NCI-H345 (cell line): ENCODE measurements around the gene PSMG2.

Source experiments
- DNase-seq: peaks from one replicate; lab custom pipeline; 2025; lab: John Stamatoyannopoulos, UW

The PSMG2 gene, protein sequence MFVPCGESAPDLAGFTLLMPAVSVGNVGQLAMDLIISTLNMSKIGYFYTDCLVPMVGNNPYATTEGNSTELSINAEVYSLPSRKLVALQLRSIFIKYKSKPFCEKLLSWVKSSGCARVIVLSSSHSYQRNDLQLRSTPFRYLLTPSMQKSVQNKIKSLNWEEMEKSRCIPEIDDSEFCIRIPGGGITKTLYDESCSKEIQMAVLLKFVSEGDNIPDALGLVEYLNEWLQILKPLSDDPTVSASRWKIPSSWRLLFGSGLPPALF

DNA sequence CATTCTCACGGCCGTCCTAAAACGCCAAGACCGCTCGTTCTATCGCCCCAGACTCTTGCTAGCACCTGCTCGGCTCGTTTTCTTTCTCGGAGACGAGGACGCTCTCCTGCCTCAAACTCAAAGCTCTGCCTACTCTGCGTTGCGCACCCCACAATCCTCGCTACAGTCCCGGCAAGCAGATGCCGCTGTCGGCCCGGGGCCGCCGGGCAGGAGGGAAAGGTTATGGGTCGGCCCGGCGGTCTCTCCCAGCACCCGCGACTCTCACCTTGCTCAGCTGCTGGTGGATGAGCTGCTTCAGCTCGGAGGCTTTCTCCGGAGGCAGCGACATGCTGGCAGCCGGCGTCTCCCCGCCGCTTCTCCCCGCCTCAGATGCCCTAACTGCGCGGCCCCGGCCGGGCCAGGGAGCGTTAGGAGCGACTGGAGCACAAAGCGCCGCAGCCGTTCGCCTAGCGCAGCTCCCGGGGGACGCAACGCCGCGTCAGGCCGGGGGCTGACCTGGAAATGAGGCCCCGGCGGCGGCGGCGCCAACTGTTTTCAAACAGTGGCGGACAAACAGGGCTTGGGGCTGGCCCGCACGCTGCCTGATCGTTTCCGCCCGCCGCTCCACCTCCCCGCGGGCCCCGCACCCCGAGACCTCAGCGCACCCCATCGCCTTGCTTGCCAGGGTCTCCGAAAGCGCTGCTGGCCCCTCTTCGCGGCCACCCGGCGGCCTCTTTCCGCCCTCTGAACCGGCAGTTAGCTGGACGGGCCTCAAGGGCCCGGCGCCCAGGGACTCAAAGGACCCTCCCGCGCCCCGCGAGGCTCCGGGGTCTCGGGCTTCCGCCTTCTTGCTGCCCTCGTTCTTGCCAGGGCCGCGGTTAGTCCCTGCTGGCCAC is at the start of gene PSMG2, which contains the start of gene CEP76:
Gene PSMG2 (plus strand): TSS at position 822 of the 875 bp plus-strand sequence. CDS start 66 bp downstream, outside the sequence.
Gene CEP76 (minus strand): TSS at position 503 of the 875 bp plus-strand sequence. CDS start 175 bp downstream, at position 328.
- DNase-seq: peak; percentile 79

DNA sequence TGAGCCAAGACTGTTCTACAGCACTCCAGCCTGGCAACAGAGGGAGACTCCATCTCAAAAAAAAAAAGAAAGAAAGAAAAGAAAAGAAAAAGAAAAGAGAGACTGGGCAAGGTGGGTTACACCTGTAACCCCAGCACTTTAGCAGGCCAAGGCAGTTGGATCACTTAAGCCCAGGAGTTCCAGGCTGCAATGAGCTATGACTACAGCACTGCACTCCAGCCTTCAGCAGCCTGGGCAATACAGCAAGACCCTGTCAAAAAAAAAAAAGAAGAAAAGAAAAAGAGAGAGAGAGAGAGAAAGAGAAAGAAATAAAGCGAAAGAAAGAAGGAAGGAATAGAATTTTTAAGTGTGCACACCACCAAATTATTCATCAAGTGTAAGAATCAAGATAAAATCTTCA is 47.9 kb upstream of the PSMG2 start:
- DNase-seq: no peak

- DNase-seq: no peak
Measured at GRCh38 chr18:12656605-12656937, 46.3 kb upstream of the PSMG2 start.

DNA sequence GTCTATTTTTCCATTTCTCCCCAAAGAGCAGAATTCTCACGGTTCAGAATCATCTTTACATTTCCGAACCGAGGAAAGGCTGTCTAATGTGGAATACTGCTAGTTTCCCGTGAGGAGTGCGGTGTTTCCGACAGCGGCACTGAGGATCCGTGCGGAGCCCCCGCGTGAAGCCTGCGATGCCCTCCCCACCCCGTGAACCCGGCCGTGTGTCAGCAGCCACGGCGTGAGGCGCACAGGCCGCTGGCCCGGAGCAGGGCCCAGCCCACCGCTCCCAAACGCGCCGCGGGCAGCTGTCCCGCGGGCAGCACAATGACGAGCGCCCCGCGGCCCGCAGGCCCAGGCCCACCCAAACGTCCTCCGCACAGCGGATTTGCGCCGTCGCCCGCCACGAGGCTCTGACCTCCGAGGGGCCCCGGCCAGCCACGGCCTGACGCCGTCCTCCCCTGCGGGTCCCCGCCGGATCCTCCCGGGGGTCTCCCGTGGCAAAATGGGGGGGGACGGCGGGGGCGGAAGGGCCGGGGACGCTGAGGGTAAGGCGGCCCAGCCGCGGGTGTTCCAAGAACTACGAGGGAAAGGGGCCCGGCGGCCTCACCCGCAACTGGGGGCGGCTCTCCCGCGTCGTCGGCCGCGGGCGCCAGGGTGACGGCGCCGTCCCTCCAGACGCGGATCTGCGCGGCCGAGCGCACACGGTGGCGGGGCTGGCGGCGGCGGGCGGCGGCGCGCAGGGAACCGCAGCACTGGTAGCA is 45.7 kb upstream of the PSMG2 start:
- peak; percentile 49 for DNase-seq

- DNase-seq: peak; percentile 75
Measured at GRCh38 chr18:12657684-12658425, 45.0 kb upstream of the PSMG2 start, which contains the start of gene SPIRE1. Gene SPIRE1, minus strand, starts transcription at chr18:12658107. Its CDS starts 241 bp downstream, at chr18:12657866.

- peak; percentile 54 for DNase-seq
Measured at GRCh38 chr18:12658426-12659138, 44.3 kb upstream of the PSMG2 start.

DNA sequence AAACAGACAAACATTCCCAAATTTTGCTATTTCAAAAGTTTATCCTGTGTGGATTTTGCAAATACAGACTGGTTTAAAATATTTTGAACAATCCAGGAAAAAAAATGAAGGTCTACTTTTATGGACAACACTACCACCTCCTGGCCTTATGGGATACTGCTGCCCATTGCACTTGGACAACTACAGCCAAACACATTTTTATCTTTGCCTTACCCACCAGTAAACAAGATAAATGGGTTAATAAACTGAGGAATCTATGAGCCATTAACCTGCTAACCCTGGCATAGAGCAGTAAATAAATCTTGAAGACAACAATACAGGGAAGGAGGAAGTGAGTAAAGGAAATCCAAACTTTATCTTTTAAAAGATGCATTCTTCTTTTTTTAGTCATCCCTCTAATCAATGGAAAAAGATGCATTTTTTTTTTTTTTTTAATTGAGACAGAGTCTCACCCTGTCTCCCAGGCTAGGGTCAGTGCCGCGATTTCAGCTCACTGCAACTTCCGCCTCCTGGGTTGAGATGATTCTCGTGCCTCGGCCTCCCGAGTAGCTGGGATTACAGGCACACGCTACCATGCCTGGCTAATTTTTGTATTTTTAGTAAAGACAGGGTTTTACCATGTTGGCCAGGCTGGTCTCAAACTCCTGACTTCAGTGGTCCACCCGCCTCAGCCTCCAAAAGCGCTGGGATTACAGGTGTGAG is 42.8 kb upstream of the PSMG2 start:
- DNase-seq: peak; percentile 56

- DNase-seq: no peak
Measured at GRCh38 chr18:12668041-12668440, 34.8 kb upstream of the PSMG2 start.

- DNase-seq: no peak
Measured at GRCh38 chr18:12679183-12679786, 23.6 kb upstream of the PSMG2 start.

DNA sequence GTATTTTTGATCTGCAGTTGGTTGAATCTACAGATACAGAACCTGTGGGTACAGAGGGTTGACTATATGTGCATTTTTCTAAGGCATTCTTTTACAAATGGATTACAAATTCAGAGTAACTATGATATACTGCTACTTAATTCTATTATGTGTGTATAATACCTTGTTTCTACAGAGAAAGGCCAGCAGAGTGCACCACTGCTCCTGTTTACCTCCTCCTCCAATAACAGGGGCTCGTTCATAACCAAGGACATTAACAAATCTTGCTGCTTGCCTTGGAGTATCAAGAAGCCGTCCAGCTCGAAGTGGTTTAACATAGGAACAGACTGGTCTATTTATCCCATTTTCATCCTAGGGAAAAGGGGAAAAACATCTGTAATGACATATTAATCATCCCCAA is 16.7 kb upstream of the PSMG2 start:
- DNase-seq: no peak

DNA sequence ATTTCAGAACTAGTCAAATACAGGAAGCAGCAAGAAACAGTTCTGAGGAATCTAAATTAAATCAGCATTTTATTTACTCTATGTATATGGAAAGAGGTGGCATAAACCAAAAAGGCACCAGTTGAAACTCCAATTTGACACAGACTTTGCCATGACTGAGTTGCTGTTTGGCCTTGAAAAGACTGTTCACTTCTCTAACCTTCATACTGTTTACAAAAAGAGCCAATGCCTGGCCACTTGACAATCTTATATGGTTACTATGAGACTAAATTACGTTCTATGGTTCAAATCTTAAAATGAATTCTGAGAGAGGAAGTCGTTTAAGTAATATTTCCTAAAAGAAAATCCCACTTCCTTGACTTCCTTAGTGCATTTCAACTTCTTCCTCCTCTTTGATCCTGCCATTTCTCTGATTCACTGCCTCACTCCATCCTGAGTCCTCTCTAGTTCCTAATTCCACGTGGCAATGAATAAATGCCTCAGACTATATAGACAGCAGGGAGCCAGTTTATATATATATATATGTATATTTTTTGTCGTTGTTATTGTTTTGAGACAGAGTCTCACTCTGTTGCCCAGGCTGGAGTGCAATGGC is 13.5 kb upstream of the PSMG2 start:
- DNase-seq: no peak

DNA sequence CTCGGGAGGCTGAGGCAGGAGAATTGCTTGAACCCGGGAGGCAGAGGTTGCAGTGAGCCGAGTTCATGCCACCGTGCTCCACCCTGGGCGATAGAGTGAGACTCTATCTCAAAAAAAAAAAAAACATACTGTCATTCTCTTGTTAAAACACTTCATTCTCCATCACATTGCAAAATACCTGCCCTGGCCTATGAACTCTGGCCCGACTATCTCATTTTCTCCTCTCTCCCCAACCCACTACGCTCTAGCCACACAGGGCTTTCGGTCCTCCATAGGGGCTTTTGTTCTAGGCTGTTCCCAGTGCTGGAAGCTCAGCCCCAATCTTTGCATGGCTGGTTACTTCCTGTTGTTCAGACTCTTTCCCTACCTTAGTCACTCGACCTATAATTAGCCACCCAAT is 10.6 kb upstream of the PSMG2 start:
- no peak for DNase-seq

- no peak for DNase-seq
Measured at GRCh38 chr18:12694032-12694431, 8.8 kb upstream of the PSMG2 start.

DNA sequence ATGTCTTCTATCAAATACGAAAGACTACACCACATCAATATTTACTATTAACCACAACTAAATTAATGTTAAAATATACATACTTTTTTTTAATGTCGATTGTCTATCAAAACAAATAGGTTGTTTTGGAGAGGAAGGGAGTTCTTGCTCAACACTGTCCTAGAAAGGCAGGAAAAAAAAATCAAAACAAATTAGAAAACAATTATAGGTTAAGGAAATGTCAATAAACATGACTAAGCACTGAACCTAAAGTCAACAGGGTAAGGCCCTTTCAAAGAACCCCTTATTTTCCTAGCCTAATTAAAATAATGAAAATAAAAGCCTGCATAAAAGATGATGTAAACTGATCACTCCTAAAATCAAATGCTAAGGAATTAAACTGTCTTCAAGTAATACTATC is 3.1 kb upstream of the PSMG2 start:
- DNase-seq: no peak

DNA sequence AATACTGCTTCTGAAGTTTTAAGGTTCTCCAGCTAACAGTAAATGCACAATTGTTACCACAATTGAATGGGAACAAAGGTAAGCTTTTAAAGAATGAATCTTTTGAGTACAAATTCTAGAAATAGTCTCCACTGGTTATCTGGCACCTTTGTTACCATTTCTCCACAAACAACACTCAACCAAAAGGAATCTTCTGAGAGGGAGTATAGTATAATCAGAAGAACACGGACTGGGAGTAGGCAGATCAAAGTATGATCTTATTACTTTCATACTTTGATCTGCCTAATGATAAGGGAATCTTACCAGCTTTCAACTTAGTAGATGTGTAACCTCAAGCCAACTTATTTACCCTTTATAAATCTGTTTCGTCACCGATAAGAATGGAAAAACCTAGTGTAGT is 1.7 kb upstream of the PSMG2 start:
- no peak for DNase-seq

GRCh38 chr18:12703096-12703567 is 290 bp downstream of the PSMG2 start:
- DNase-seq: no peak

- peak; percentile 21 for DNase-seq
Measured at GRCh38 chr18:12703664-12704063, 822 bp downstream of the PSMG2 start.

GRCh38 chr18:12711446-12711845 is 8.6 kb downstream of the PSMG2 start:
- DNase-seq: no peak

GRCh38 chr18:12721495-12722275 is 18.8 kb downstream of the PSMG2 start:
- DNase-seq: no peak
